ENCODE results near the gene PDE3B. TPM values are rescaled to one million over a fixed set of nuclear protein-coding genes. Genes with fewer than 3 reads are reported as not detected.
A peak's percentile ranks its signal among the peaks of the same experiment; 100 is the strongest.
"Not testable (repeated sequence)": the region's sequence is repeated elsewhere in the genome, so short reads cannot be mapped to it uniquely, and the experiment has no call there.

Gene PDE3B
- 100 to 1,000 TPM in 1 of 3 donors, 10 to 100 TPM in 2; 14.1 to 177 (median 17.3) TPM for total RNA-seq

DNA sequence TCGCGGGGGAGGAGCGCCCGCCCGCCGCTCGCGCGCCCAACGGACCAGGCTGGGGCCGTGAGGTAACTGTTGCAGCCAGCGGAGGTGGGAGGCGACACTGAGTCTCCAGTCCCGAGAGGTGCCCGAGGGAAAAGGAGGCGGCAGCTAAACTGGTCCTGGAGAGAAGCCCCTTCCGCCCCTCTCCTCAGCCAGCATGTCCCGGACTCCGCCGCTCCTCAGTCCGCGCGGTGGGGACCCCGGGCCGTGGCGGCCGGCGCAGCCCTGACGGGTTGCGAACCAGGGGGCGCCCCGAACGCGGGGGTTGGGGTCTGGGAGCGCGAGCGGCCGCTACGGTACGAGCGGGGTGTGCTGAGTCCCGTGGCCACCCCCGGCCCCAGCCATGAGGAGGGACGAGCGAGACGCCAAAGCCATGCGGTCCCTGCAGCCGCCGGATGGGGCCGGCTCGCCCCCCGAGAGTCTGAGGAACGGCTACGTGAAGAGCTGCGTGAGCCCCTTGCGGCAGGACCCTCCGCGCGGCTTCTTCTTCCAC is at the start of gene PDE3B:
Gene PDE3B, plus strand, starts transcription at position 108 of the 529 bp plus-strand sequence. Its CDS starts 272 bp downstream, at position 380.
- no peak for TF ChIP-seq POLR2A (IDR thresholded peaks at IDR 0.05)
- peaks cover 0 to 39% of the 10 kb centered on the region in 2 donors for H3K27me3 ChIP-seq
- intact Hi-C loops (cut with DNase I; ENCODE audit: low total_unique reads): no loop called here
- peak in 1 of 2 donors; percentile 51 for DNase-seq (ENCODE audit: low spot score in 2 of 2)
- H3K4me1 ChIP-seq: no peaks in the 10 kb centered on the region
- no peaks in the 10 kb centered on the region for H3K36me3 ChIP-seq
- H3K4me3 ChIP-seq: peak within 1 kb of the TSS; percentile 65 to 87 (median 74)
- no peaks in the 10 kb centered on the region for H3K9me3 ChIP-seq
- no peak within 1 kb of the TSS for H3K27ac ChIP-seq

DNA sequence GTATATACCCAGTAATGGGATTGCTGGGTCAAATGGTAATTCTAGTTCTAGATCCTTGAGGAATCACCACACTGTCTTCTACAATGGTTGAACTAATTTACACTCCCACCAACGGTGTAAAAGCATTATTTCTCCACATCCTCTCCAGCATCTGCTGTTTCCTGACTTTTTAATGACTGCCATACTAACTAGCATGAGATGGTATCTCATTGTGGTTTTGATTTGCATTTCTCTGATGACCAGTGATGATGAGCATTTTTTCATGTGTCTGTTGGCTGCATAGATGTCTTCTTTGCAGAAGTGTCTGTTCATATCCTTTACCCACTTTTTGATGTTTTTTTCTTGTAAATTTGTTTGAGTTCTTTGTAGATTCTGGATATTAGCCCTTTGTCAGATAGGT is 48.3 kb upstream of the PDE3B start:
- H3K27ac ChIP-seq; H3K27me3 ChIP-seq; DNase-seq (ENCODE audit: low spot score in 2 of 2); H3K4me1 ChIP-seq; intact Hi-C loops (cut with DNase I; ENCODE audit: low total_unique reads); H3K4me3 ChIP-seq; H3K36me3 ChIP-seq; H3K9me3 ChIP-seq: not testable (repeated sequence)

DNA sequence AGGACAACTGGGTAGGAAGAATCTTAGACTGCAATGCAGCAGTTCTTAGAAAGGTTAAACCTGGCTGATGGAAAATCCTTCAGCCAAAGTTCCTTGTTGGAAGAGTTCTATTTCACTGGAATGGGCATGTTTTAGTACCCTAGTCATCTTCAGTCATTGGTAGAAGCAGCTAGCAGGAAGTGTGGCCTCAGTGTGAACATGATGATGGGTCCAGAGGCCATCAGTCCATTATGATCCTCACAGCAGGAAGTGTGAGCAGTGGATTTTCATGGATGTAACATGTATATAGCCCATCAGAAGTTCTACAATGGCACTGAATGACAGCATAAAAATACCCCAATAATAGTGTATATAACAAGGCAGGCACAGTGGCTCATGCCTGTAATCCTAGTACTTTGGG is 35.9 kb upstream of the PDE3B start:
- H3K27ac ChIP-seq: no peak overlapping the region
- peaks cover 0 to 9% of the 10 kb centered on the region in 2 donors for H3K9me3 ChIP-seq
- no peaks in the 10 kb centered on the region for H3K4me1 ChIP-seq
- no peak for TF ChIP-seq POLR2AphosphoS5 (IDR thresholded peaks at IDR 0.05)
- TF ChIP-seq POLR2A (IDR thresholded peaks at IDR 0.05): no peak
- no peaks in the 10 kb centered on the region for H3K27me3 ChIP-seq
- no peaks in the 10 kb centered on the region for H3K36me3 ChIP-seq
- no peak overlapping the region for H3K4me3 ChIP-seq
- no peak for DNase-seq (ENCODE audit: low spot score in 2 of 2)
- intact Hi-C loops (cut with DNase I; ENCODE audit: low total_unique reads): no loop called here

DNA sequence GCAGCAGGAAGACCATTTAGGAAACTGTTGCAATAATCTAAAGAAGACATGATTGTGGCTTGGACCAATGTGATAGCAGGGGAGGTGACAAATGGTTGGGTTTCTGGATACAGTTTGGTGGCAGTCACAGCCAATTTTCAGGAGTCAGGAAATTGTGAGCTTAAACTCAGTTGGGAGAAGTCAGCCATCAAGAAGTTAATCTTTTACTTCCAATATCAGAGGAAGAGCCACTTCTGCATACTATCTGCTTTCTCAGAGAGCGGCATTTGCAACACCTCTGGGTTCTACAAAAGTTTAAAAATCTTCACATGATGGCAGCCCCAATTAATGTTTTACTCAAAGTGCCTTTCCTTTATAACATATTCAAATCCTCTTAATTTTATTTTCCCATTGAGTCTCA is 33.7 kb upstream of the PDE3B start:
- intact Hi-C loops (cut with DNase I; ENCODE audit: low total_unique reads): no loop called here

DNA sequence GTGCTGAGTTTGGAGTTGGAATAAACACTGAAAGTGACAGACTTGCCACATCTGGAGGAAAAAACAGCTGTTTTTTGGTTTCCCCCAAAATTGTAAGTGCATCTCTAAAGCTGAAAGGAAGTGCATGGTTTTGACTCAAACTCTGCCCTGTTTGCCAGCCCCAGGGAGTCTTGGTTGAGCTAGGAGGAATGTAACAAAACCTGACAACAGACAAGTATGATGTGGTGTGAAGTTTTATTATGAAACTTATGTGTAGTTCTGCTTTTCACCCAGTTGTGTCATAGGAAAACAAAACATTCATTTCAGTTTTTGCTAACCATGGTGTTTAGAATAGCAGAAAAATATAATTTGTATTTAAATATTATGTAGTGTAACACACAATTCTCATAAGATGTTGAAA is 31.7 kb upstream of the PDE3B start:
- no peak for DNase-seq (ENCODE audit: low spot score in 2 of 2)
- H3K9me3 ChIP-seq: no peaks in the 10 kb centered on the region
- intact Hi-C loops (cut with DNase I; ENCODE audit: low total_unique reads): loop anchor here (2.0 kb wide), 1 partner anchor 23 kb away; no protein-coding TSS in a partner anchor
- no peaks in the 10 kb centered on the region for H3K4me1 ChIP-seq
- H3K36me3 ChIP-seq: no peaks in the 10 kb centered on the region
- H3K27me3 ChIP-seq: no peaks in the 10 kb centered on the region
- TF ChIP-seq POLR2A (IDR thresholded peaks at IDR 0.05) (no peak), POLR2AphosphoS5 (IDR thresholded peaks at IDR 0.05) (no peak)
- TF ChIP-seq, protein P1, sequence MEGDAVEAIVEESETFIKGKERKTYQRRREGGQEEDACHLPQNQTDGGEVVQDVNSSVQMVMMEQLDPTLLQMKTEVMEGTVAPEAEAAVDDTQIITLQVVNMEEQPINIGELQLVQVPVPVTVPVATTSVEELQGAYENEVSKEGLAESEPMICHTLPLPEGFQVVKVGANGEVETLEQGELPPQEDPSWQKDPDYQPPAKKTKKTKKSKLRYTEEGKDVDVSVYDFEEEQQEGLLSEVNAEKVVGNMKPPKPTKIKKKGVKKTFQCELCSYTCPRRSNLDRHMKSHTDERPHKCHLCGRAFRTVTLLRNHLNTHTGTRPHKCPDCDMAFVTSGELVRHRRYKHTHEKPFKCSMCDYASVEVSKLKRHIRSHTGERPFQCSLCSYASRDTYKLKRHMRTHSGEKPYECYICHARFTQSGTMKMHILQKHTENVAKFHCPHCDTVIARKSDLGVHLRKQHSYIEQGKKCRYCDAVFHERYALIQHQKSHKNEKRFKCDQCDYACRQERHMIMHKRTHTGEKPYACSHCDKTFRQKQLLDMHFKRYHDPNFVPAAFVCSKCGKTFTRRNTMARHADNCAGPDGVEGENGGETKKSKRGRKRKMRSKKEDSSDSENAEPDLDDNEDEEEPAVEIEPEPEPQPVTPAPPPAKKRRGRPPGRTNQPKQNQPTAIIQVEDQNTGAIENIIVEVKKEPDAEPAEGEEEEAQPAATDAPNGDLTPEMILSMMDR (IDR thresholded peaks at IDR 0.05): no peak
- no peak overlapping the region for H3K4me3 ChIP-seq
- no peak overlapping the region for H3K27ac ChIP-seq

More for the DNA sequence above, 33.7 kb upstream of the PDE3B start:
- no peak overlapping the region for H3K4me3 ChIP-seq
- peaks cover 0 to 9% of the 10 kb centered on the region in 2 donors for H3K9me3 ChIP-seq
- H3K36me3 ChIP-seq: no peaks in the 10 kb centered on the region
- H3K4me1 ChIP-seq: no peaks in the 10 kb centered on the region
- no peak for TF ChIP-seq POLR2A (IDR thresholded peaks at IDR 0.05)
- TF ChIP-seq, protein P1 (IDR thresholded peaks at IDR 0.05): no peak
- H3K27ac ChIP-seq: no peak overlapping the region
- H3K27me3 ChIP-seq: no peaks in the 10 kb centered on the region
- DNase-seq (ENCODE audit: low spot score in 2 of 2): no peak

DNA sequence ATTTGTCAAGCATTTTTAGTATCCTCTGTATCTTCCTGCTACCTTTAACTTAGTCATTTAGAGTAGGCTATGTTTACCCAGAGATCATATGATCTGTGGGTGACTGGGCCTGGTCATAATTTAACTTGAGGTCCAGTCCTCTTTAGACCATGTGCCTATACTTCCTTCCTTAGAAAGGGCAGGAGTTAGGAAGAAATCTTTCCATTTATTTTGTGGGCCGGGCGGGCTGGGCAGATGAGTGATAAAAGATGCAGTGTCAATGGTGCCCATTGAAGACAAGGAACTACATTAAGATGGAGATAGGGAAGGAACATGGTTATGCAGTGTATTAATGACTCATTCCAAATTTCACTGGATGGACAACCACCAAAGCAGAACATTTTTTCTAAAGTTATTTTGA is 30.9 kb upstream of the PDE3B start:
- Histone ChIP-seq H3K4me3 (no peak overlapping the region), H3K27me3 (no peaks in the 10 kb centered on the region), H3K4me1 (no peaks in the 10 kb centered on the region), H3K36me3 (no peaks in the 10 kb centered on the region), H3K27ac (no peak overlapping the region), H3K9me3 (no peaks in the 10 kb centered on the region)
- TF ChIP-seq POLR2A (IDR thresholded peaks at IDR 0.05) (no peak), POLR2AphosphoS5 (IDR thresholded peaks at IDR 0.05) (no peak)
- TF ChIP-seq, protein P1 (IDR thresholded peaks at IDR 0.05): no peak
- intact Hi-C loops (cut with DNase I; ENCODE audit: low total_unique reads): loop anchor here (2.0 kb wide), 1 partner anchor 22 kb away; no protein-coding TSS in a partner anchor
- DNase-seq (ENCODE audit: low spot score in 2 of 2): no peak

Data from breast epithelium (tissue), 4 donors.